H1 (cell line): ENCODE measurements around the gene ENTR1. TPM values are rescaled to one million over a fixed set of nuclear protein-coding genes. Genes with fewer than 3 reads are reported as not detected.

ENCODE experiments used
- BACH1 ChIP-seq: IDR thresholded peaks from 2 replicates; pipeline ENCODE4 v1.6.1; 2012; ENCODE audit warnings: low read length, improper control_type of control experiment
- EZH2 ChIP-seq: fragments of 200-600 bp; sonication (generic); IDR thresholded peaks from 2 replicates; pipeline ENCODE4 v1.7.1; 2012; ENCODE audit warnings: low read depth, mild to moderate bottlenecking, moderate library complexity, low read length, inconsistent platforms; ENCODE audit not compliant: severe bottlenecking
- HDAC6 ChIP-seq: IDR thresholded peaks from one replicate; pipeline ENCODE4 v1.7.1; 2012; ENCODE audit warnings: low read depth, mild to moderate bottlenecking, inconsistent platforms, low read length, moderate library complexity
- KDM4A ChIP-seq: IDR thresholded peaks from one replicate; pipeline ENCODE4 v1.7.1; 2012; ENCODE audit warnings: low read depth, mild to moderate bottlenecking, moderate library complexity, low read length, inconsistent platforms; ENCODE audit not compliant: severe bottlenecking
- SP2 ChIP-seq: IDR thresholded peaks from 2 replicates; pipeline ENCODE4 v1.6.1; 2012; ENCODE audit warnings: mild to moderate bottlenecking, low read length, inconsistent platforms
- polyA plus RNA-seq, 7 experiments: library from polyadenylated mRNA; depleted of rRNA in 3 of 7; stranded (reverse) in 5 of 7; unstranded in 2 of 7; fragments of >200 nt in 5 of 7; fragments of 200-250 nt in 2 of 7; gene quantifications; 1 replicate in 5 of 7; 2 replicates in 1 of 7; 4 replicates in 1 of 7; pipeline versions ENCODE4 v1.2.1 to v1.2.3, GENCODE V29; 2011 to 2013; ENCODE audit warnings: missing spikeins in 2 of 7, mixed read lengths in 2 of 7
- total RNA-seq: library from RNA; stranded (reverse); fragmentation: NEBNext Ultra II Directional; extraction: Animal tissue kit (Norgen Biotek cat#: 25700); gene quantifications from 2 replicates; pipeline ENCODE4 v1.2.1, GENCODE V29; 2021
- TF ChIP-seq, protein P1 (sequence below): IDR thresholded peaks from 2 replicates; pipeline ENCODE4 v1.6.1; 2011; ENCODE audit warnings: low read length, improper control_type of control experiment

Gene ENTR1
- total and polyA plus RNA-seq, 2 of the 8 experiments (the other 6 are each of a cell fraction or from before 2014, with no cell fraction given), result 65.2 to 102 TPM

DNA sequence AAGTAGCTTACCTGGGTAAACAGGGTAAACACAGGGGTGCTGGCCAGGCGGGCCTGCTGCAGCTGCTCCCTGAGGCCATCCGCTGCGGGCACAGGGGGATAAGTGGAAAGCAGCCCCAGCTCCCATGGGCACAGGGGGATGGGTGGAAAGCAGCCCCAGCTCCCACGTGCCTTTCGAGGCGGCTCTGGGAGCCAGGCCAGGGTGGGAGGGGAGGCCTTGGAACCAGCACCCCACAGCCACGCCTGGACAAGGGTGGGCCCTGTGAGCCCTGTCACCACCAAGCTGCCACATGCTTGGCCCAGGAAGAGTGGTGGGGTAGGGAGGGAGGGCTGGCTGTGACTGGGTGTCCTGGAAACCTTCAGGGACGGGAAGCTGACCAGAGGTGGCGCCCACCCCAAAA is 29.1 kb downstream of the ENTR1 start (continued):
- TF ChIP-seq HDAC6 (no peak), BACH1 (no peak), SP2 (no peak), EZH2 (no peak), KDM4A (no peak)
- TF ChIP-seq, protein P1, sequence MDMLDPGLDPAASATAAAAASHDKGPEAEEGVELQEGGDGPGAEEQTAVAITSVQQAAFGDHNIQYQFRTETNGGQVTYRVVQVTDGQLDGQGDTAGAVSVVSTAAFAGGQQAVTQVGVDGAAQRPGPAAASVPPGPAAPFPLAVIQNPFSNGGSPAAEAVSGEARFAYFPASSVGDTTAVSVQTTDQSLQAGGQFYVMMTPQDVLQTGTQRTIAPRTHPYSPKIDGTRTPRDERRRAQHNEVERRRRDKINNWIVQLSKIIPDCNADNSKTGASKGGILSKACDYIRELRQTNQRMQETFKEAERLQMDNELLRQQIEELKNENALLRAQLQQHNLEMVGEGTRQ, result no peak
